Ovary (tissue), 9 donors: ENCODE measurements around the gene RPP40. TPM values are rescaled to one million over a fixed set of nuclear protein-coding genes. Genes with fewer than 3 reads are reported as not detected.

ENCODE experiments used
- DNase-seq, 5 donors: peaks; one replicate each; pipeline ENCODE4 v3.0.0-alpha.2; 2019 to 2020
- H3K27ac ChIP-seq, 2 donors: fragments of 200-600 bp; one replicate each; pipeline versions ENCODE4 v1.5.1 to v1.8.0; 2019 to 2022
- H3K27me3 ChIP-seq: fragments of 200-600 bp; one replicate; pipeline ENCODE4 v1.8.0; 2022
- H3K36me3 ChIP-seq: fragments of 200-600 bp; sonication (generic); one replicate; pipeline ENCODE4 v1.5.1; 2019
- H3K4me1 ChIP-seq: one replicate; pipeline ENCODE4 v1.8.1; 2013; ENCODE audit warnings: mild to moderate bottlenecking, moderate library complexity; ENCODE audit not compliant: insufficient read depth
- H3K4me3 ChIP-seq: fragments of 200-600 bp; sonication (generic); one replicate; pipeline ENCODE4 v1.5.1; 2017
- H3K9me3 ChIP-seq, 2 donors: fragments of 200-600 bp in 1 of 2; sonication (generic) in 1 of 2; one replicate each; pipeline versions ENCODE4 v1.5.1 to v1.8.1; 2013 to 2019; ENCODE audit warnings: mild to moderate bottlenecking in 1 of 2, moderate library complexity in 1 of 2
- EP300 ChIP-seq: sonication (generic); formaldehyde crosslinking; IDR thresholded peaks from one replicate; pipeline ENCODE4 v1.6.1; 2017; ENCODE audit warnings: antibody characterized with exemption
- POLR2A ChIP-seq: fragments of 450-650 bp; IDR thresholded peaks from one replicate; pipeline ENCODE4 v1.6.1; 2017; ENCODE audit warnings: antibody characterized with exemption, mild to moderate bottlenecking, moderate library complexity
- WGBS, 3 donors: extraction: QIAGEN DNeasy Blood & Tissue Kit in 1 of 3; methylation state at CpG; one replicate each; pipeline versions ENCODE4 v1.1.5 to v1.1.7; 2013 to 2017; 5-methylcytosine and 5-hydroxymethylcytosine counted together
- intact Hi-C, 4 donors: fragments of 100-400 bp; cut with DNase I; formaldehyde crosslinking; loops; one replicate each; pipeline versions ENCODE4 v1.11.0 to v1.15.1; 2022 to 2023
- polyA plus RNA-seq, 2 donors: library from polyadenylated mRNA; stranded (reverse); fragments of 200-250 nt in 1 of 2; fragments of 350-450 nt in 1 of 2; fragmentation: Illumina TruSeq in 1 of 2; extraction: RNeasy Lipid Tissue Mini Kit (QIAGEN cat#74804) in 1 of 2; gene quantifications; one replicate each; pipeline ENCODE4 v1.2.3, GENCODE V29; 2013 to 2014
- total RNA-seq, 7 donors: library from RNA; depleted of rRNA in 2 of 7; stranded (reverse); fragments of >200 nt in 2 of 7; fragmentation: NEBNext Ultra II Directional in 3 of 7; extraction: Animal tissue kit (Norgen Biotek cat#: 25700) in 3 of 7; gene quantifications; one replicate each; pipeline versions ENCODE4 v1.1.0 to v1.2.4, GENCODE V29; 2016 to 2023
- TF ChIP-seq, protein P1 (sequence below), 3 donors: fragments of 450-650 bp in 2 of 3; fragments of 200-600 bp in 1 of 3; IDR thresholded peaks; one replicate each; pipeline versions ENCODE4 v1.5.1 to v1.8.0; 2016 to 2022; ENCODE audit warnings: antibody characterized with exemption in 3 of 3, mild to moderate bottlenecking in 1 of 3
- donor health status: DM: no; HTN: no; CAD: no; lungs with moderate emphysema.
- donor health status: DM: no; HTN: no; CAD: no.
- donor health status: Bipolar disorder and iron deficiency.
- donor health status: DM: yes; HTN: yes; CAD: no.
- donor health status: DM: no; HTN: no; CAD: no.
- donor health status: DM: yes; HTN: yes; CAD: no.

The RPP40 gene
- total and polyA plus RNA-seq, 9 donors: 2.2 to 11.6 (median 6.0) TPM

DNA sequence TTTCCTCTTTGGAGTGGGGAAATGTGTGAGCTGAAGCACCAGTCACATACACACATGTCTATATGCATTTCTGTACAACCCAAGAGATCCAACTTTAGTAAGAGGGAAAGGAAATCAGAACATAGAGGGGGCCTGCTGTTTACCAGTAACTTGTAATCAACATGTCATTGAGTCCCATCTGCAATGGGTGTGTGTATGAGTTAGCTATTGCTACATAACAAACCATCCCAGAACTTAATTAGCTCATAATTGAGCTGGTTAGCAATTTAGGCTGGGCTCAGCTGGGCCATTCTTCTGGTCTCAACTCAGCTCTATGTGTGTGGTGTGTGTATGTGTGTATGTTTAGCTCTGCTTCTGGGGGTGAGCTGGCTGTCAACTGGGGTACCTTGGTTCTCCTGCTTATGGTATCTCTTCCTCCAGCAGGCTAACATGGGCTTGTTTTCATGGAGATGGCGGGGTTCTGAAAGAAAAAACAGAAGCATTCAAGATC is 10.3 kb upstream of the RPP40 start:
- intact Hi-C loops: no loop called here

DNA sequence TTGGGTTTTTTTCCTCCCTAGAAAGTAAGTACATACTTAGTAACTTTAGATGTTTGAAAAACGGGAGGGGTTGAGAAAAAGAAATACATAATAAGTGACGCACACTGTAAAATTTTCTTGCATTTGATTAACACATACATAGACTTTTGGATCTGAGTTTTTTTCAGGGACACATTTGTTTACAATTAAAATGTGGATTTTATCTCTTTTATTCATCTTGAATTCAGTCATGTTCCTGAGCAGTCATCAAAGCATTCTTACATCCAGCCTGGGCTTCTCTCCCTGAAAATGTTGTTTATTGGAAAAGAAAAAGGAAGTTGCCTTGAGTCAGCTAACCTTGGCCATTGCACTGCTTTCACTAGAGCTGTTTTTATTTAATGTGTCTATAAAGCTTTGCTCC is 8.7 kb upstream of the RPP40 start:
- TF ChIP-seq, protein P1, sequence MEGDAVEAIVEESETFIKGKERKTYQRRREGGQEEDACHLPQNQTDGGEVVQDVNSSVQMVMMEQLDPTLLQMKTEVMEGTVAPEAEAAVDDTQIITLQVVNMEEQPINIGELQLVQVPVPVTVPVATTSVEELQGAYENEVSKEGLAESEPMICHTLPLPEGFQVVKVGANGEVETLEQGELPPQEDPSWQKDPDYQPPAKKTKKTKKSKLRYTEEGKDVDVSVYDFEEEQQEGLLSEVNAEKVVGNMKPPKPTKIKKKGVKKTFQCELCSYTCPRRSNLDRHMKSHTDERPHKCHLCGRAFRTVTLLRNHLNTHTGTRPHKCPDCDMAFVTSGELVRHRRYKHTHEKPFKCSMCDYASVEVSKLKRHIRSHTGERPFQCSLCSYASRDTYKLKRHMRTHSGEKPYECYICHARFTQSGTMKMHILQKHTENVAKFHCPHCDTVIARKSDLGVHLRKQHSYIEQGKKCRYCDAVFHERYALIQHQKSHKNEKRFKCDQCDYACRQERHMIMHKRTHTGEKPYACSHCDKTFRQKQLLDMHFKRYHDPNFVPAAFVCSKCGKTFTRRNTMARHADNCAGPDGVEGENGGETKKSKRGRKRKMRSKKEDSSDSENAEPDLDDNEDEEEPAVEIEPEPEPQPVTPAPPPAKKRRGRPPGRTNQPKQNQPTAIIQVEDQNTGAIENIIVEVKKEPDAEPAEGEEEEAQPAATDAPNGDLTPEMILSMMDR (IDR thresholded peaks at IDR 0.05): no peak
- TF ChIP-seq EP300: no peak
- no peak for TF ChIP-seq POLR2A
- no peaks in the 10 kb centered on the region for H3K9me3 ChIP-seq
- H3K4me3 ChIP-seq: no peak overlapping the region
- H3K4me1 ChIP-seq: peaks cover 1% of the 10 kb centered on the region
- 3 to 9% (median 5%) methylated on average over 2 of the region's 2 CpGs for WGBS, 3 donors
- H3K27ac ChIP-seq: no peak overlapping the region
- no peak for DNase-seq
- H3K27me3 ChIP-seq: no peaks in the 10 kb centered on the region
- intact Hi-C loops: no loop called here
- no peaks in the 10 kb centered on the region for H3K36me3 ChIP-seq

More for the DNA sequence above, 10.3 kb upstream of the RPP40 start:
- DNase-seq: no peak
- WGBS, 3 donors: 0 to 45% (median 0%) methylated on average over 1 of the region's 1 CpG
- no peaks in the 10 kb centered on the region for H3K9me3 ChIP-seq
- peaks cover 1% of the 10 kb centered on the region for H3K4me1 ChIP-seq
- no peaks in the 10 kb centered on the region for H3K27me3 ChIP-seq
- no peak overlapping the region for H3K4me3 ChIP-seq
- TF ChIP-seq EP300: no peak
- TF ChIP-seq, protein P1 (IDR thresholded peaks at IDR 0.05): no peak
- TF ChIP-seq POLR2A: no peak
- no peak overlapping the region for H3K27ac ChIP-seq
- no peaks in the 10 kb centered on the region for H3K36me3 ChIP-seq

DNA sequence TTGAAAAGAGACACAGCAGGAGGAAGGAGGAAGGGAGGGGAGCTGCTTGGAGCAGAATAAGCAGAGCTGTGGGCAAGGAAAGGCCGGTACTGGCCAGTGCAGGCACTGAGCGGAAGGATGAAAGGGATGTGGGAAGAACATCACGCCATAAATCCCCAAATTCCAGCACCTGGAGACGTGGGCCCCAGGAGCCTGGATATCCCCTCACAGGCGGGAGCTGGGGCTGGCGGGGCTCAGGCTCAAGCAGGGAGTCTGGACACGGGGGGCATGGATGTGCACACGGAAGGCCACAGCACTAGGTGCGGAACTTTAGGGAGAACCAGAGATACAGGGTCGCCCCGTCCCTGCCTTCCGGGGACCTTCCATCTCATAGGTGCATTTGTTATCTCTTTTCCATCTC is 7.5 kb upstream of the RPP40 start:
- no peak overlapping the region for H3K4me3 ChIP-seq
- TF ChIP-seq, protein P1 (IDR thresholded peaks at IDR 0.05): no peak
- TF ChIP-seq POLR2A: no peak
- no peak for TF ChIP-seq EP300
- no peak for DNase-seq
- no peaks in the 10 kb centered on the region for H3K36me3 ChIP-seq
- no peaks in the 10 kb centered on the region for H3K9me3 ChIP-seq
- 86 to 92% (median 88%) methylated on average over 12 of the region's 12 CpGs for WGBS, 3 donors
- peaks cover 1% of the 10 kb centered on the region for H3K4me1 ChIP-seq
- H3K27ac ChIP-seq: no peak overlapping the region
- no peaks in the 10 kb centered on the region for H3K27me3 ChIP-seq
- intact Hi-C loops: no loop called here

DNA sequence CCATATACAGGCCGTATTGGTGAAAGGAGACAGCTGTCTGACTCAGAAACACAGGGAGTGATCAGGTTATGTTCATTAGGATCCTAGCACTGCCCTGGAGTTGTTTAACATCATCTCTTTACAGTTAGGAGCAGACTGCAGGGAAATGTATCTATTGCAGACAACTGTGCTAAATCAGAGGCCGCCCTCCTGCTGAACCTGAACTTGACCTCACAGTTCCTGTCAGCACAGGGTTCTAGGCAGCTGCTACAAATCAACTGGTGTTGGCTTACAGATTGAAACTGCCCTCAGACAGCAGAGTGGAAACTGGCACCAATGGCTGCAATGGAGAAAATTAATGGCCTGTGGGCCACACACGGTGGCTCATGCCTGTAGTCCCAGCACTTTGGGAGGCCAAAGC is 3.7 kb upstream of the RPP40 start:
- Histone ChIP-seq H3K4me3 (no peak overlapping the region), H3K4me1 (no peaks in the 10 kb centered on the region), H3K9me3 (no peaks in the 10 kb centered on the region), H3K27ac (no peak overlapping the region), H3K27me3 (no peaks in the 10 kb centered on the region), H3K36me3 (no peaks in the 10 kb centered on the region)
- DNase-seq: no peak
- TF ChIP-seq, protein P1 (IDR thresholded peaks at IDR 0.05): no peak
- no peak for TF ChIP-seq POLR2A
- TF ChIP-seq EP300: no peak
- 83 to 91% (median 87%) methylated on average over 3 of the region's 3 CpGs for WGBS, 3 donors
- intact Hi-C loops: no loop called here
